Kidney capillary endothelial cell (primary cell): ENCODE results near the gene ZFP3.
"Not testable (repeated sequence)": the region's sequence is repeated elsewhere in the genome, so short reads cannot be mapped to it uniquely, and the experiment has no call there.

Experiments
- DNase-seq: peaks from one replicate; pipeline ENCODE4 v3.0.0-alpha.2; 2018; ENCODE audit warnings: low spot score

The ZFP3 gene

GRCh38 chr17:5077781-5078105 lies 524 bp upstream of the ZFP3 start:
- DNase-seq: no peak

GRCh38 chr17:5080591-5080990 lies 2.3 kb downstream of the ZFP3 start:
- DNase-seq: no peak

- DNase-seq: no peak
Measured at GRCh38 chr17:5092218-5093010, 14.1 kb downstream of the ZFP3 start.

GRCh38 chr17:5096731-5097100 lies 18.4 kb downstream of the ZFP3 start:
- DNase-seq: no peak

- DNase-seq: no peak
Measured at GRCh38 chr17:5097101-5097834, 19.0 kb downstream of the ZFP3 start.

GRCh38 chr17:5099271-5099670 lies 21.0 kb downstream of the ZFP3 start:
- no peak for DNase-seq

GRCh38 chr17:5100832-5101231 lies 22.6 kb downstream of the ZFP3 start:
- no peak for DNase-seq

GRCh38 chr17:5110816-5111215 lies 32.5 kb downstream of the ZFP3 start:
- DNase-seq: no peak

- DNase-seq: peak; percentile 80
Measured at GRCh38 chr17:5111402-5112204, 33.3 kb downstream of the ZFP3 start, which contains the start of gene ZNF232. Gene ZNF232, minus strand, starts transcription at chr17:5111878. Its CDS starts 56 bp downstream, at chr17:5111822.

- no peak for DNase-seq
Measured at GRCh38 chr17:5115673-5116651, 37.7 kb downstream of the ZFP3 start, which contains the start of gene USP6. Gene USP6, plus strand, starts transcription at chr17:5116032. Its CDS starts 14,336 bp downstream, at chr17:5130368.

- no peak for DNase-seq
Measured at GRCh38 chr17:5118219-5118618, 40.0 kb downstream of the ZFP3 start.

- DNase-seq: no peak
Measured at GRCh38 chr17:5120036-5120435, 41.8 kb downstream of the ZFP3 start.

GRCh38 chr17:5120436-5121185 lies 42.3 kb downstream of the ZFP3 start:
- not testable (repeated sequence) for DNase-seq

- no peak for DNase-seq
Measured at GRCh38 chr17:5121186-5121841, 43.0 kb downstream of the ZFP3 start.

- not testable (repeated sequence) for DNase-seq
Measured at GRCh38 chr17:5122056-5122455, 43.8 kb downstream of the ZFP3 start.

- DNase-seq: no peak
Measured at GRCh38 chr17:5122586-5123342, 44.5 kb downstream of the ZFP3 start.

GRCh38 chr17:5123343-5124124 lies 45.3 kb downstream of the ZFP3 start:
- DNase-seq: no peak

GRCh38 chr17:5124125-5124760 lies 46.0 kb downstream of the ZFP3 start:
- DNase-seq: not testable (repeated sequence)
